ENCODE results near the gene UTP14A. TPM values are rescaled to one million over a fixed set of nuclear protein-coding genes. Genes with fewer than 3 reads are reported as not detected.

Gene UTP14A
- polyA plus RNA-seq, 1 experiment: 12.0 TPM

GRCh38 chrX:129961180-129962083 is 55.5 kb downstream of the UTP14A start:
- H3K4me3 ChIP-seq (ENCODE audit: low read depth, low read length): no peak overlapping the region
- ChIA-PET POLR2A (no interaction called here), CTCF (interaction anchor here (1.1 kb wide), 1 partner anchor 16 kb away, joined by 3 read pairs; no protein-coding TSS in a partner anchor)
- no peak for TF ChIP-seq CTCF (IDR thresholded peaks at IDR 0.05; ENCODE audit: insufficient read depth, low read depth, low read length)
- no peaks in the 10 kb centered on the region for H3K27me3 ChIP-seq (ENCODE audit: control insufficient read depth, insufficient read depth, low read length)
- H3K36me3 ChIP-seq (ENCODE audit: control insufficient read depth, insufficient read depth, low read length): no peaks in the 10 kb centered on the region
- DNase-seq (ENCODE audit: low read depth): no peak

- DNase-seq (ENCODE audit: low read depth): no peak
- Histone ChIP-seq H3K36me3 (ENCODE audit: control insufficient read depth, insufficient read depth, low read length) (no peaks in the 10 kb centered on the region), H3K27me3 (ENCODE audit: control insufficient read depth, insufficient read depth, low read length) (no peaks in the 10 kb centered on the region), H3K4me3 (ENCODE audit: low read depth, low read length) (no peak overlapping the region)
- CTCF ChIA-PET: no interaction called here
- no peak for TF ChIP-seq CTCF (IDR thresholded peaks at IDR 0.05; ENCODE audit: insufficient read depth, low read depth, low read length)
- POLR2A ChIA-PET: interaction anchor here (0.6 kb wide), 1 partner anchor 13 kb away, joined by 4 read pairs; no protein-coding TSS in a partner anchor
These were observed 57.8 kb downstream of the UTP14A start for GRCh38 chrX:129963729-129964128.

- TF ChIP-seq CTCF (IDR thresholded peaks at IDR 0.05; ENCODE audit: insufficient read depth, low read depth, low read length): no peak
- ChIA-PET CTCF (no interaction called here), POLR2A (no interaction called here)
- H3K27me3 ChIP-seq (ENCODE audit: control insufficient read depth, insufficient read depth, low read length): no peaks in the 10 kb centered on the region
- no peak overlapping the region for H3K4me3 ChIP-seq (ENCODE audit: low read depth, low read length)
- no peak for DNase-seq (ENCODE audit: low read depth)
- H3K36me3 ChIP-seq (ENCODE audit: control insufficient read depth, insufficient read depth, low read length): no peaks in the 10 kb centered on the region
These were observed 59.2 kb downstream of the UTP14A start for GRCh38 chrX:129965166-129965565.

GRCh38 chrX:129968968-129969367 is 63.0 kb downstream of the UTP14A start:
- DNase-seq (ENCODE audit: low read depth): no peak
- CTCF ChIA-PET: no interaction called here
- H3K27me3 ChIP-seq (ENCODE audit: control insufficient read depth, insufficient read depth, low read length): peaks cover 2% of the 10 kb centered on the region
- H3K4me3 ChIP-seq (ENCODE audit: low read depth, low read length): no peak overlapping the region
- no peaks in the 10 kb centered on the region for H3K36me3 ChIP-seq (ENCODE audit: control insufficient read depth, insufficient read depth, low read length)
- TF ChIP-seq CTCF (IDR thresholded peaks at IDR 0.05; ENCODE audit: insufficient read depth, low read depth, low read length): no peak
- POLR2A ChIA-PET: no interaction called here

- TF ChIP-seq CTCF (IDR thresholded peaks at IDR 0.05; ENCODE audit: insufficient read depth, low read depth, low read length): no peak
- DNase-seq (ENCODE audit: low read depth): no peak
- H3K36me3 ChIP-seq (ENCODE audit: control insufficient read depth, insufficient read depth, low read length): no peaks in the 10 kb centered on the region
- H3K4me3 ChIP-seq (ENCODE audit: low read depth, low read length): no peak overlapping the region
- POLR2A ChIA-PET: no interaction called here
- H3K27me3 ChIP-seq (ENCODE audit: control insufficient read depth, insufficient read depth, low read length): peaks cover 2% of the 10 kb centered on the region
- CTCF ChIA-PET: interaction anchor here (1.3 kb wide), 1 partner anchor 15 kb away, joined by 3 read pairs; no protein-coding TSS in a partner anchor
These were observed 70.5 kb downstream of the UTP14A start for GRCh38 chrX:129976441-129976840.

Other genes starting within 250 kb of the UTP14A start
- 0.16 and 0.32 TPM in 2 replicates for gene XPNPEP2, start 167.2 kb upstream of the UTP14A start, polyA plus RNA-seq (2011; rRNA removed)
- gene SASH3, start 126.2 kb upstream of the UTP14A start, polyA plus RNA-seq (2011; rRNA removed): not detected in 2 replicates
- gene ZDHHC9, start 62.3 kb upstream of the UTP14A start, polyA plus RNA-seq (2011; rRNA removed): 47.5 and 48.0 TPM in 2 replicates
- gene BCORL1, start 76.5 kb downstream of the UTP14A start, polyA plus RNA-seq (2011; rRNA removed): 0.76 and 1.5 TPM in 2 replicates
- 22.6 and 31.1 TPM in 2 replicates for gene ELF4, start 204.3 kb downstream of the UTP14A start, polyA plus RNA-seq (2011; rRNA removed)